Measurements from ENCODE around the gene SPSB1.

Gene SPSB1

DNA sequence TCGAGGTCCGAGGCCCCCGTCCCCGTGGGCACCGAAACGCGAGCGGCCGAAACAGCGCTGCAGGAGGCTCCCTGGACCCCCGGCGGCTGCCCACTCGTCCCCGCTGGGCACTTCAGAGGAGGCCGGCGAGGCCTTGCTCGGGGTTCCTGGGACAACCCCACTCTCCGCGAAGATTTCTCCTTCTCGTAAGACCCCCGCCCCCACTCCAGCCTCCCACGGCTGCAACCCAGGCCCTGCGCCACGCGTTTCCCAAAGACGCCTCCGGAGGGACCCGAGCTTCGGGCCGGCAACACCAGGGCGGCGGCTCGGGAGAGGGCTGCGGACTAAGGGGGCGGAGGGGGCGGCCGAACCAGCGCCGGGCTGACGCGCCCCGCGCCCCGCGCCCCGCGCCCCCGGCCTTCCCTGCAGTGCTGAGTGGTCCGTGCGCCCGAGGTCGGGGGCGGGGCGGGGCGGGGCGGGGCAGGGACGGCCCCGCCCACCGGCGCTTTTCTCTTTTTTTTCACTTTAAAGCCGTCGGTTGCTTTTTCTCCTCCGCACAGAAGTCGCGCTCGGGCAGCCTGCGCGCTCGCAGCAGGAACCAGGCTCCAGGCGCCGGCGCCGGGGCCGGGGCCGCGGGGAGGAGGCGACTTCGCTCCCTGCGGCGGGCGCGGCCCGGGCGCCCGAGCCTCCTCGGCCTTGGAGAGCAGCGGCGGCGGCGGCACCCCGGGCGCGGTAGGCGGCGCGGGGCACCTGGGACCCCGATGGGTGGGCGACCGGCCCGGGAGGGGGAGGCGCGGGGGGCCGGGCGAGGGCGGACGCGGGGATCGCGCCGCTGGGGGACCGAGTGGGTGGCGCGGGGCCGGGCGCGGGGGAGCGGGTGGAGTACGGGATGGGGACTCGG lies at the start of gene SPSB1:
TSS of gene SPSB1 (plus strand) at position 534 of the 880 bp plus-strand sequence. CDS start 62,998 bp downstream, outside the sequence.
- peak; percentile 81 for DNase-seq (ENCODE audit: low spot score)

DNA sequence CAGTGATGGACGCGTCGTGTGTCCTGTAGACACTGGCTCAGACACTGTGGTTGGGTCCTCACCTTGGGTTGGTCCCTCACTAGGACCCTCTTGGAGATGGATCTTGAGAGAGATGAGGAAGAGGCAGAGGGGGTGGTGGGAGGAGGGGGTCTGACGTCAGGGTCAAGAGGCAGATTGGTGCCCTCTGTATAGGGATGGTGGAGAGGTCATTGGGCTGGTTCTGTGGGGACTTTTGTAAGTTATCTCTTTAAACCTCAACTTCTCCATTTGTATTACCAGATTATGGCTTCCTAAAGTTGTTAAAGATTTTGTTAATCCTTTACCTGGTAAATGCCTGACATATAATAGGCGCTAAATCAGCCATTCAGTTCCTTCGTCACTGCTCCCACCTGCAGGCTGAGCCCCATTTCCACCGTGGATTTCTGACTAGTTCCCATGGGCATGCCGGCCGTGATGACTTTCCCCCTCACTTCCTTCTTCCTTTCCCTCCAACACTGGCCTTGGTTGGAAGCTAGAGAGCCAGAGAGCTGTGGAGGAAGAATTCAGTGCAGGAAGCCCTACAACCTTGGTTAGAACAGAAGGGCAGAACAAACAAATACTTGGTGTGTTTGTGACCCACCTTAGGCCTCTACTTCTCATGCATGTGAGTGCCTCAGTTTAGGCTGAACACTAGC lies 49.5 kb upstream of the SPSB1 start:
- no peak for DNase-seq (ENCODE audit: low spot score)

GRCh38 chr1:9244501-9245229 lies 48.0 kb upstream of the SPSB1 start:
- no peak for DNase-seq (ENCODE audit: low spot score)

- no peak for DNase-seq (ENCODE audit: low spot score)
These were observed 47.5 kb upstream of the SPSB1 start for GRCh38 chr1:9245230-9245619.

GRCh38 chr1:9245661-9246060 lies 47.0 kb upstream of the SPSB1 start:
- DNase-seq (ENCODE audit: low spot score) = no peak

GRCh38 chr1:9246215-9246614 lies 46.5 kb upstream of the SPSB1 start:
- no peak for DNase-seq (ENCODE audit: low spot score)

- DNase-seq (ENCODE audit: low spot score) = no peak
These were observed 45.6 kb upstream of the SPSB1 start for GRCh38 chr1:9246841-9247785.

DNA sequence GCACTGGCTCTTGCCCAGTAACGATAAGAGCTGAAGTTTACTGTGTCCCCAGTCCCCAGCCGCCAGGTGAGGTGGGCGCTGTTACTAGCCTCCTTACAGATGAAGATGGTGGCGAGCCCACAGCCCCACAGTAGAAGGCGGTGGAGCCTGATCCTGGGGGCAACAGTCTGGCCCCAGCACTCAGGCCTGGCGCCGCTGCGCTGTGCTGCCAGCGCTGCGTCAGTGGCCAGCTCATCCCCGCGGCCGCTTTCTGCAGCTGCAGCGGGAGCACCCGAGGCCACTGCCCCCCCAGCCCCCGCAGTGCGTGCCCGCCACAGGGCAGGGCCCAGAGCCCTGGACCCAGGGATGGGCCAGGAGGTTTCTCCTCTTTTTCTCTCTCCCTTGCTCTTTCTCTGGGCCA lies 44.8 kb upstream of the SPSB1 start:
- DNase-seq (ENCODE audit: low spot score) = no peak

- DNase-seq (ENCODE audit: low spot score) = no peak
These were observed 44.1 kb upstream of the SPSB1 start for GRCh38 chr1:9248341-9249262.

DNA sequence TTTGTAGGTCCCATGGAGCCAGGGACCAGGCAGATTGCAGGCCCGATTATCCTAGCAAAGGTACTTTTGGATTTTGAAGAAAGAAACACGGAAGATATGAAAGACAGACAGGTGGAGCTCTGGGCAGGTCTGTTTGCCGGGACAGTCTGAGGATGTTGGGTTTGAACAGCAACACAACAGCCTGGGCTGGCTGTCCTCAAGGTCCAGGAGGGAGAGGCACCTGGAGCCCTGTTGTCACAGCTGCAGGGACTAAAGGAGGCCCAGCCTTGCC lies 43.5 kb upstream of the SPSB1 start:
- DNase-seq (ENCODE audit: low spot score) = no peak

DNA sequence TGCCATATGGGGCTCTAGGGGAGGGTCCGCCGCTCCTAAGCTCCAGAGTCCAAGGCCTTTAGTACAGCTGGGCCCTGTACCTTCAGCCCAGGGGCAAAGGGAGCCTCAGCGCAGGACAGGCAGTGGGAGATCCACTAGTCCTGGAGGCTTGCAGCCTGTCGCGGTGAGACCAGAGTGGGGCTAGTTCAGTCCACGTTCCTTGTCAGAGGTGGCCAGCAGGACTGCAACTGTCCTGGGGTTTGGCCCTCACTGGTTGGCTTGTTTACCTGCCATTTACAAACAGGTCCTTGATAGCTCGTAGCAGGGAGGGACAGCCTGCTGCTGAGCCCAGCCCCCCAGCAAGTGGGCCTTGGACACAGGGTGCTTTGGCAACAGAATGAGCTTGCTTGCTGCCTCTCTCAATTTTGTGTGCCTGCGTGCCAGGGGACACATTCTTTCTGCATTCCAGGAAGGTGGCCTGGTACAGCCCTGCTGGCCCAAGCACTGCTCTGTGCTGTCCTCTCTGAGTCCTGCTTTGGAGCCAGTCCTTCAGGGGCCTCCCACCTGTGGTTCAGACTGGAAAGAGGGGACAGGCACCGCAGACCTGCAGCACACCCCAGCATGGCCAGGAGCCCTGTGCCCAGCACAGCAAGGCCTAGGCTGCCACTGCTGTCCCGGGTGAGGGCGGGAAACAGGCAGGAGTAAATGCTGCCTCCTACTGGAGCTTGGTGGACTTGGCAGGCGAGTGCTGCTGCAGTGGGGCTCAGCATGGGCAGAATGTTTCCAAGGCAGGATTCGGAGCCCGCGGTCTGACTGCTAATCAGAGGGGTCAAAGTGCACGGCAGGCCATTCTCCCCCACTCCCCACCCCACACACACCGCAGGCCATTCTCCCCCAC lies 42.9 kb upstream of the SPSB1 start:
- DNase-seq (ENCODE audit: low spot score) = peak; percentile 80

- no peak for DNase-seq (ENCODE audit: low spot score)
These were observed 42.0 kb upstream of the SPSB1 start for GRCh38 chr1:9250411-9251381.

DNA sequence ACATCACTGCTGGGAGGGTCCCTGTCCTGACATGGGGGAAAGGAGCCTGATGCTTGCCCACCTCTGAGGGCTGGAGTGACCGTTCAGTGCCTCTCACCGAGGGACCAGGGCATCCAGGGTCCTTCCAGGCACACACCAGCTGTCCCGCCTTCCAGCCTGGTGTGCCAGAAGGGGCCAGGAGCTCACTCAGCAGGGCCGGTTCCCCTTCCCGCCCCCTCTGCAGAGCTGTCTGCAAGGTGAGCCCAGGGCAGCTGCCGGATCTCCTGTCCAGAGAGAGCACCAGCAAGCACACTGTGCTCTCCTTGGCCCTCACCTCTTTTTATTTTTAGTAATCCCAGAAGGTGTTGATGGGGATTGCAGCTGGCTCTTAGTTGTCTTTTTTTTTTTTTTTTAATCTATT lies 41.2 kb upstream of the SPSB1 start:
- DNase-seq (ENCODE audit: low spot score) = no peak

DNA sequence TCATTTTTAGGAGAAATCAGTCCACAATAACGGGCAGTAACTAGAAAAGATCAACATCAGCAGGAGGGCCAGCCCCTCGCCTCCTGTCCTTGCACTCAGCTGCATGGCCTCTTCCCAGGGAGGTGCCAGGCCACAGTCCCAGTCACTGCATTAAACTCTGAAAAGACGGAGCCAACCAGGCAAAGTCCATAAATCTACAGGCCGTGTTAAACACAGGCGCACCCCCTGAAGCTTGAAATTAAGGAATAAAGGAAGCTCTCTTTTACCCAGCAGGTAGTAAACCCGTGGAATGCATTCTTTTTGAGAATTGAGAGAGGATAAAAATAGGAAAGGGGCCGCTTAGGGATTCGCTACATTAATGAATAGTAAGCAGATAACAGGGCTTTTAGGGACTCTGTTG lies 39.7 kb upstream of the SPSB1 start:
- DNase-seq (ENCODE audit: low spot score) = no peak

DNA sequence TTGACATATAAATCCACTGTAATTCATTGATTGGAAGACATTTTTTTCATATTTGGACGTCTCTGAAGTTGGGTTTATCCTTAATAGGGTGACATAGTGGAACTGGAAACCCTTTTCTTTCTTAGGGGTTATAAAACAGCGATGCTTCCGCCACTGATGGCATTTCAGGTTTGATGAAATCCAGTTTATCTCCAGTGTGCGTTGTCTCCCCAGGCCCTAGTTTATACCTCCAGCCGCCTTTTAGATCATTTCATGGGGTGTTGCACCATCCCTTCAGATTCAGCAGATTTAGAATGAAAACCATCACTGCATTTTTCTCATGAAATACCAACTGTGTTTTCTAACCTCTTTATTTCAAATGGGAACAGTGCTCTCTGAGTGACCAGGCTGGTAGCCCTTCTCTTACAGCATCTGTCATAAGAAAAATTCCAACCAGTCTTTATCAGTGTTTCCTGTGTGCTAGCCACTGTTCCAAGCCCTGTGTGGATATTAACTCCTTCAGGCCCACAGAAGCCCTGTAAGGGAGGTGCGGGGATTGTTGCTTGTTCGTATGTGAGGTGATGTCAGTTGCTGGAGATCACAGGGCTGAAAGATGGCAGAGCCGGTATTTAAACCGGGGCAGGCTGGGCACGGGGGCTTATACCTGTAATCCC lies 39.1 kb upstream of the SPSB1 start:
- DNase-seq (ENCODE audit: low spot score) = no peak

DNA sequence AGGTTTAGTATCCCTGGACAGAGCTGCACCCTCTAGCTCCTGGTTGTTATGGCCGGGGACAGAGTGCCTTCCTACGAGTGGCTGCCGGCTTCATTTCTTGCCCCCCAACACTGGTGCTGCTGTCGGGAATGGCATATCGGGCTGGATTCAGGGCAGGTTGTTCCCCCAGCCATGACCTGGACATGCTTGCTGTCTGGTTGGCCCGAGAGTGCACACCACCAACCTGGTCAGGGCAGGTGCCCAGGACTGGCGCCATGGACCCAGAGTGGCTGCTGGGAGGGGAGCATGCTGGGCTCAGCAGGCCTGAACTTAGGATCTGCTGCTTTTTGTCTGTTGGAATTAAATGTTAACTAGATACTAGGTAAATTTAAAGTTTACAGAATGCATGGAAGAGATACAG lies 36.4 kb upstream of the SPSB1 start:
- no peak for DNase-seq (ENCODE audit: low spot score)

DNA sequence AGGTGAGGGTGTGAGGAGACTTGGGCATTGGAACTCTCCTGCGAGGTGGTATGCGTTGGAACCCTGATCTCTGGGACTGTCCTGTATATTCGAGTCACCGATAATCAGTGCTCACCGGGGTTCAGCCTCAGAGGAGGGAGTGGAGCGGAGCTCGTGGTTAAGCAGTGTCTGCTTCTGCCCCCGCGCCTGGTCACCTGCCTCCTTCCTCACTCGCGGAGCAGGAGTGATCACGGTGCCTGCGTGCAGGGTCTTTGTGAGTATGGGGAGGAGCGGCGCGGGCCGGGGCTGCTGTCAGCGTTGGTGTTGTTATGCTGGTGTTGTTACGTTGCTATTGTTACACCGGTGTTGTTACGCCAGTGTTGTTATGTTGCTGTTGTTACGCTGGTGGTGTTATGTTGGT lies 34.8 kb upstream of the SPSB1 start:
- DNase-seq (ENCODE audit: low spot score) = no peak

- DNase-seq (ENCODE audit: low spot score) = no peak
These were observed 34.1 kb upstream of the SPSB1 start for GRCh38 chr1:9258629-9259028.
